GM18861 (cell line): Measurements from ENCODE around the gene ABRAXAS1.
"Not testable (repeated sequence)": the region's sequence is repeated elsewhere in the genome, so short reads cannot be mapped to it uniquely, and the experiment has no call there.

ENCODE experiments used
- ATAC-seq: cut with Tn5 transposase; IDR thresholded peaks from one replicate; pipeline ENCODE4 v1.9.1; 2021; ENCODE audit not compliant: unreplicated experiment

Gene ABRAXAS1

GRCh38 chr4:83484500-83485461 lies at the start of gene ABRAXAS1:
ABRAXAS1 (minus strand) TSS chr4:83485100; CDS start chr4:83485072, 28 bp downstream.
- peak; percentile 94 for ATAC-seq

- ATAC-seq, result no peak
These were observed 42.8 kb upstream of the ABRAXAS1 start for GRCh38 chr4:83527671-83528070.

- ATAC-seq, result no peak
These were observed 37.3 kb upstream of the ABRAXAS1 start for GRCh38 chr4:83522239-83522638.

- no peak for ATAC-seq
These were observed 31.3 kb upstream of the ABRAXAS1 start for GRCh38 chr4:83516042-83516772.

GRCh38 chr4:83510442-83510841 lies 25.5 kb upstream of the ABRAXAS1 start:
- ATAC-seq, result no peak

- not testable (repeated sequence) for ATAC-seq
These were observed 24.3 kb upstream of the ABRAXAS1 start for GRCh38 chr4:83509156-83509585.

- no peak for ATAC-seq
These were observed 20.1 kb upstream of the ABRAXAS1 start for GRCh38 chr4:83504996-83505395.

GRCh38 chr4:83504503-83504902 lies 19.6 kb upstream of the ABRAXAS1 start:
- ATAC-seq, result no peak

GRCh38 chr4:83503974-83504373 lies 19.1 kb upstream of the ABRAXAS1 start:
- no peak for ATAC-seq

- ATAC-seq, result not testable (repeated sequence)
These were observed 16.8 kb upstream of the ABRAXAS1 start for GRCh38 chr4:83501671-83502070.

GRCh38 chr4:83498187-83498586 lies 13.3 kb upstream of the ABRAXAS1 start:
- ATAC-seq, result no peak

- not testable (repeated sequence) for ATAC-seq
These were observed 11.4 kb upstream of the ABRAXAS1 start for GRCh38 chr4:83496085-83496917.

- ATAC-seq, result peak; percentile 78
These were observed 6.1 kb upstream of the ABRAXAS1 start for GRCh38 chr4:83490876-83491450.

- ATAC-seq, result no peak
These were observed 4.9 kb upstream of the ABRAXAS1 start for GRCh38 chr4:83489711-83490326.

GRCh38 chr4:83486457-83487129 lies 1.7 kb upstream of the ABRAXAS1 start:
- no peak for ATAC-seq

GRCh38 chr4:83473966-83474365 lies 10.9 kb downstream of the ABRAXAS1 start:
- ATAC-seq, result no peak

- no peak for ATAC-seq
These were observed 11.5 kb downstream of the ABRAXAS1 start for GRCh38 chr4:83473423-83473822.

- ATAC-seq, result no peak
These were observed 28.8 kb downstream of the ABRAXAS1 start for GRCh38 chr4:83456184-83456501.

GRCh38 chr4:83455281-83456183 lies 29.4 kb downstream of the ABRAXAS1 start, which contains the start of the genes HELQ and MRPS18C:
HELQ (minus strand) TSS chr4:83455823; CDS start chr4:83455693, 130 bp downstream.
MRPS18C (plus strand) TSS chr4:83456058; CDS start chr4:83456078, 20 bp downstream.
- peak; percentile 95 for ATAC-seq
